Karpas-422 (cell line): ENCODE data around the gene ZNF644. TPM values are rescaled to one million over a fixed set of nuclear protein-coding genes. Genes with fewer than 3 reads are reported as not detected.
"Not testable (repeated sequence)": the region's sequence is repeated elsewhere in the genome, so short reads cannot be mapped to it uniquely, and the experiment has no call there.

Source experiments
- DNase-seq: peaks from one replicate; pipeline ENCODE4 v3.0.0-alpha.2; 2015
- H2AFZ ChIP-seq: fragments of 200-600 bp; sonication (generic); 2 replicates; pipeline ENCODE4 v1.6.1; 2014; ENCODE audit warnings: antibody characterized with exemption, low read length, mixed read lengths
- H3K27ac ChIP-seq: fragments of 200-600 bp; sonication (generic); 2 replicates; pipeline ENCODE4 v1.5.1; 2014; ENCODE audit warnings: mild to moderate bottlenecking, low read length, moderate library complexity
- H3K27me3 ChIP-seq: fragments of 200-600 bp; sonication (generic); 2 replicates; pipeline ENCODE4 v1.6.1; 2014; ENCODE audit warnings: low read length, mixed read lengths
- H3K36me3 ChIP-seq: fragments of 200-600 bp; sonication (generic); 2 replicates; pipeline ENCODE4 v1.6.1; 2014; ENCODE audit warnings: low read length, mixed read lengths; ENCODE audit not compliant: insufficient read depth
- H3K4me1 ChIP-seq: fragments of 200-600 bp; sonication (generic); 2 replicates; pipeline ENCODE4 v1.6.1; 2014; ENCODE audit warnings: mild to moderate bottlenecking, low read length, mixed read lengths
- H3K4me2 ChIP-seq: fragments of 200-600 bp; sonication (generic); 2 replicates; pipeline ENCODE4 v1.6.1; 2014; ENCODE audit warnings: low read length, low read depth, mild to moderate bottlenecking; ENCODE audit not compliant: poor library complexity, severe bottlenecking
- H3K4me3 ChIP-seq: fragments of 200-600 bp; sonication (generic); 2 replicates; pipeline ENCODE4 v1.5.1; 2014; ENCODE audit warnings: mild to moderate bottlenecking, antibody characterized with exemption, low read length, mixed read lengths
- H3K79me2 ChIP-seq: fragments of 200-600 bp; sonication (generic); 2 replicates; pipeline ENCODE4 v1.6.1; 2014; ENCODE audit warnings: mild to moderate bottlenecking, low read length, mixed read lengths
- H3K9ac ChIP-seq: fragments of 200-600 bp; sonication (generic); 2 replicates; pipeline ENCODE4 v1.6.0; 2014; ENCODE audit warnings: low read length
- H3K9me2 ChIP-seq: fragments of 200-600 bp; sonication (generic), shearing (Covaris generic); replicated peaks from 2 replicates; pipeline ENCODE4 v1.6.0; 2014; ENCODE audit warnings: mild to moderate bottlenecking, low read length, moderate library complexity; ENCODE audit not compliant: insufficient read depth
- H3K9me3 ChIP-seq: fragments of 300-700, 200-600 bp; sonication (generic); 2 replicates; pipeline ENCODE4 v1.6.1; 2014; ENCODE audit warnings: low read length, mixed read lengths
- H4K20me1 ChIP-seq: fragments of 200-600 bp; sonication (generic); 2 replicates; pipeline ENCODE4 v1.6.1; 2014; ENCODE audit warnings: mild to moderate bottlenecking, antibody characterized with exemption, low read length, low read depth; ENCODE audit not compliant: insufficient read depth
- total RNA-seq: library from RNA; depleted of rRNA; stranded (reverse); fragments of >200 nt; shearing (Covaris generic); gene quantifications from 2 replicates; pipeline ENCODE4 v1.2.3, GENCODE V29; 2014; ENCODE audit warnings: low replicate concordance

ZNF644 gene
- total RNA-seq, 1 experiment from 2014 or later: 93.5 TPM

DNA sequence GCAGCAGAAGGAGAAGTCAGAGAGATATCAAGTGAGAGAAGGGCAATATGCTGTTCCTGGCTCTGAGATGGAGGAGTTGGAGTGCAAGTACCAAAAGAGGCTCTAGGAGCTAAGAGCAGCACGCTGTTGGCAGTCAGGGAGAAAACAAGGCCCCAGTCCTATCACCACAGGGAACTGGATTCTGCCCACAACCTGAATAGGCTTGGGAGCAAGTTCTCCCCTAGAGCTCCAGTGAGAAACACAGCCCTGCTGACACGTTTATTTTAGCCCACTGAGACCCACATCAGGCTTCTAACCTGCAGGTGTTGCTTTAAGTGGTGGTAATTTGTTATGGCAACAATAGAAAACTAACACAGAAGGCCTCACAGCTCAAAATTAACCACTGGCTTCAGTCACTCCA is 31.8 kb upstream of the ZNF644 start:
- Histone ChIP-seq H3K36me3 (no peaks in the 10 kb centered on the region), H3K4me2 (no peak overlapping the region), H3K9ac (no peak overlapping the region), H3K9me3 (no peaks in the 10 kb centered on the region), H3K4me3 (no peak overlapping the region), H3K27ac (no peak overlapping the region), H3K9me2 (no peaks in the 10 kb centered on the region), H3K27me3 (no peaks in the 10 kb centered on the region), H3K79me2 (no peaks in the 10 kb centered on the region), H3K4me1 (peaks cover 12% of the 10 kb centered on the region), H4K20me1 (no peaks in the 10 kb centered on the region), H2AFZ (no peak overlapping the region)
- DNase-seq: no peak

DNA sequence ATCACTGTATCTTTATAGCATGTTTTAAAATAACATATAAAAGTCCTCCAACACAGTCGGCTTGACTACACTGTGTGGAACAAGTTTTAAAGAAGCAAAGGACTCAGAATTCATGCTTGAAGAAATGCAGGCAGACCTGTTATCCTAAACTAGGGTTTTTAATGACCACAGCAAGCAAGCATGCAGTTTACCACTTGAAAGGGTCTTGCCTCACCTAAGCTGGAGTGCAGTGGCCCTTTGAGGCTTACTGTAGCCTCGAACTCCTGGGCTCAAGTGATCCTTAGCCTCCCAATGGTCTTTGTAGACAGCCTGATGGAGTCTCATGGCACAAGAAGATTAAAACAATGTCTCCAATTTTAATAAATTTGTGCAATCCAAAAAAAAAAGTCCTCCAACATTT is 27.7 kb upstream of the ZNF644 start:
- not testable (repeated sequence) for H3K9ac ChIP-seq, H3K4me2 ChIP-seq, H3K9me3 ChIP-seq, H3K36me3 ChIP-seq, H3K27ac ChIP-seq, H2AFZ ChIP-seq, H3K4me1 ChIP-seq, DNase-seq, H4K20me1 ChIP-seq, H3K9me2 ChIP-seq, H3K27me3 ChIP-seq, H3K79me2 ChIP-seq, H3K4me3 ChIP-seq

DNA sequence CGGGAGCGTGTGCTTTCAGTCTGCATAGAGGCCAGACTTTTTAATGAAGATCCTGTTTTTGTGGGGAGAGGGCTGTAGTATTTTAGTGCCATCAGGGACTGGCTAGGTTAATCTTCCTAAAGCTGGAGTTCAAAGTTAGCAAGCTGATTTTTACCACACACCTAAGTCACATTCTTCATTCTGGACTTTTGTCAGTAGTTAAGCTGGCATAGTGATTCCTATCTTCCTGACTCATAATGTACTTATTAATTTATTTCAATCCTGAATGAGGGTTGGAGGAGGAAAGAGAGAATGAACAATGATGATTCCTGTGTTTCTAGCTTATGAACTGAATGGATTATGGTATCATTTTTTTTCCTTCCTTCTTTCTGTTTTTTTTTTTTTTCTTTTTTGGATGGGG is 24.9 kb upstream of the ZNF644 start:
- Histone ChIP-seq H3K4me2 (no peak overlapping the region), H3K27ac (no peak overlapping the region)

DNA sequence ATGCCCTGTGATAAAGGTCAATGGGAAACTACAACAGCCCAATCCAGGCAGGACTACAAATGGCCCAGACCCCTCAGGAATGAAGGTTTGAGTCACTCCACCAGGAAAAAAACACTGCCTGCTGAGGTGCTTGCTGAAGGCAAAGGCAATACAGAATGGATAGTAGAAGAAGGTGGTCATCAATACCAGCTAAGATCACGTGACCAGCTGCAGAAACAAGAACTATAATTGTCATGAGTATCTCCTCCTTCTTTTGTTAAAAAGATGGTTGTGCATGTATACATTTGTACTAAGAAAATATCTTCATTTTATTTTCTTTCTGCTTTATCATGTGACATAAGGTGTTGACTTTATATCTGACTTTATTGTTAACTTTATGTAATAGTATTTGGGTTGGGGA is 23.4 kb upstream of the ZNF644 start:
- Histone ChIP-seq H3K9me3 (no peaks in the 10 kb centered on the region), H3K79me2 (no peaks in the 10 kb centered on the region)

More for the DNA sequence above, 24.9 kb upstream of the ZNF644 start:
- Histone ChIP-seq H3K27me3 (no peaks in the 10 kb centered on the region), H3K9me2 (no peaks in the 10 kb centered on the region), H4K20me1 (no peaks in the 10 kb centered on the region), H3K9ac (no peak overlapping the region), H3K4me1 (no peaks in the 10 kb centered on the region), H2AFZ (no peak overlapping the region), H3K36me3 (no peaks in the 10 kb centered on the region), H3K9me3 (no peaks in the 10 kb centered on the region), H3K4me3 (no peak overlapping the region), H3K79me2 (no peaks in the 10 kb centered on the region)
- DNase-seq: no peak

DNA sequence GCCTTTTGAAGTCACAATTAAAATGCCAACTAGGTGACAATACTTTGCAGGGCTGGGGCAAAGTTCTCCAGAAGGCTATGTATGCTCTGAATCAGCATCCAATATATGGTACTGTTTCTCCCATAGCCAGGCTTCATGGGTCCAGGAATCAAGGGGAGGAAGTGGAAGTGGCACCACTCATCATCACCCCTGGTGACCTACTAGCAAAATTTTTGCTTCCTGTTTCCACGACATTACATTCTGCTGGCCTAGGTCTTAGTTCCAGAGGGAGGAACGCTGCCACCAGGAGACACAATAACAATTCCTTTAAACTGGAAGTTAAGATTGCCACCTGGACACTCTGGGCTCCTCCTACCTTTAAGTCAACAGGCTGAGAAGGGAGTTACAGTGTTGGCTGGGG is 22.9 kb upstream of the ZNF644 start:
- H3K27ac ChIP-seq, H2AFZ ChIP-seq, H3K9ac ChIP-seq, H3K79me2 ChIP-seq, H3K27me3 ChIP-seq, H3K36me3 ChIP-seq, DNase-seq, H3K9me2 ChIP-seq, H3K4me3 ChIP-seq, H4K20me1 ChIP-seq, H3K4me2 ChIP-seq, H3K9me3 ChIP-seq, H3K4me1 ChIP-seq: not testable (repeated sequence)

More for the DNA sequence above, 23.4 kb upstream of the ZNF644 start:
- no peaks in the 10 kb centered on the region for H3K36me3 ChIP-seq
- no peaks in the 10 kb centered on the region for H3K4me1 ChIP-seq
- H3K27ac ChIP-seq: no peak overlapping the region
- H3K9me2 ChIP-seq: no peaks in the 10 kb centered on the region
- H3K9ac ChIP-seq: no peak overlapping the region
- H3K4me3 ChIP-seq: no peak overlapping the region
- H2AFZ ChIP-seq: no peak overlapping the region
- H3K27me3 ChIP-seq: no peaks in the 10 kb centered on the region
- no peaks in the 10 kb centered on the region for H4K20me1 ChIP-seq
- DNase-seq: no peak
- H3K4me2 ChIP-seq: no peak overlapping the region

DNA sequence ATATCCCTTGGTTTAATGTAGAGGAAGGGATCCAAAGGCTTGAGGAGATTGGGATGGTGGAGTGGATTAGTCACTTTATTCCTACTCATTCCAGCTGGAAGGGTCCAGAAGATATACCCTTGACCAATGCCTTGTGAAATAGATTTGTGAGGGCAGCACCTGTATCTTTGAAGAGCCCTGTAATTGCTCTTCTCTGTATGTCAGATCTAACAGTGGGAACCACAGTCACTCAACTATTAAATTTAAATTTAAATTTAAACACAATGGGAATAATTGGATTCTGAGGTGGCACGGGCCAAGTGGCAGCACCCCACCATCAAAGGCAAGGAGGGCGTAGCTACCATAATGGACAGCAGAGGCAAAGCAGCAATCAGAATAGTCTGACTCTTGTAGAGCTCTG is 20.5 kb upstream of the ZNF644 start:
- H3K4me2 ChIP-seq, H3K27ac ChIP-seq, H3K9me3 ChIP-seq, H3K79me2 ChIP-seq, DNase-seq, H3K27me3 ChIP-seq, H4K20me1 ChIP-seq, H2AFZ ChIP-seq, H3K9ac ChIP-seq, H3K4me1 ChIP-seq, H3K4me3 ChIP-seq, H3K36me3 ChIP-seq, H3K9me2 ChIP-seq: not testable (repeated sequence)

DNA sequence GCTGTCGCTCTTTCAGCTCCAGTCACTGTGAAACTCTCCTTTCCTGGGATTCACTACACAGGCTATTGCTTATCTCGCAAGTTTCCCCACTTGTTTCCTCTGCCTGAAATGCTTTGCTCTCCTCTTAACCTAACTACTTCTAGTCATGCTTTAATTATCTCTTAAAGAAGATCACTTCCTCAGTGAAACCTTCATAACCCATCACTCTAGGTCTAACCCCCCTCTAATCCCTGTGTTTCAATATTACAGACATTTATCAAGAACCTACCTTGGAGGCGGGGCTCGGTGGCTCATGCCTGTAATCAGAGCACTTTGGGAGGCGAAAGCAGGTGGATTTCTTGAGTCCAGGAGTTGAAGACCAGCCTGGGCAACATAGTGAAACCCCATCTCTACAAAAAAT is 16.7 kb upstream of the ZNF644 start:
- Histone ChIP-seq H3K27me3 (no peaks in the 10 kb centered on the region), H3K4me3 (no peak overlapping the region)

DNA sequence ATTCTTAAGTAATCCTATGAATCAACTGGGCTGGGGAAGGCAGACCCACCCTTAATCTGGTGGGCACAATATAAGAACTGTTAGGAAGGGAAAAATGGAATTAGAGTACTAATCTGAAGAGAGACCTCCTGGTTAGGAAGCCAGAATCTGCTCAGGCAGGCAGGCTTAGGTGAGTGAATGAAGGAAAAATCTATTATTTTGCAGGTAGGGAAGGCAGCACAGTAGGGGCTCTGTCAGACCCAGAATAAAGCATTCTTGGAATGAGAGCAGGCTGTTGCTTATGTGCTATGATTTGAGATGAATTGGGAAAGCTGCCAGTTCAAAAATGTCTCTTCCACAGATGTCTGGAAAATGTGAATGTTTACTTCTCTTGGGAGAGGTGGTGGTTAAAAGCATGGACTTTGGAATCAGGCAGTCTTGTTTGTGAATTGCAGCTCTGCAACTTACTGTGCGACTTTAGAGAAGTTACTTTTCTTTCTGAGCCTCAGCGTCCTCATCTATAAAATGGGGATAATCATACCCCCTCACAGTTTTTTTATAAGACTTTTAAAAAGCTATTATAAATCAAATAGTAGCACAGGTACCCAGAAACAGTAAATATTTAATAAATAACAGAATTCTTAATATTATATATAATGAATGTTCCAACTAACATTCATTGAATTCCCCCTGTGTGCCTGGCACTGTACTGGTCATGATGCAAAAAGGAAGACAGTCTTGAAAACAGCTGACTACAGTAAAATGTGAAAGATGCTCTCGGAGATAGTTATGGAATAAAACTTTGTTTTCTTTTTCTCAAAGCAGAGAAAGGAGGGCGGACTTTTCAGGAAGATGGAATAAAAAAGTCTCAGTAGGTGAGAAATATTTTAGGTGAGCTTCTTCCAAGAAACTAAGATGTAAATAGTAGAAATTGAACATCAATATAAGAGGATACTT is 15.3 kb upstream of the ZNF644 start:
- H3K36me3 ChIP-seq: no peaks in the 10 kb centered on the region
- no peak overlapping the region for H3K27ac ChIP-seq
- H3K9ac ChIP-seq: no peak overlapping the region
- H3K4me2 ChIP-seq: no peak overlapping the region
- no peaks in the 10 kb centered on the region for H3K9me3 ChIP-seq
- no peaks in the 10 kb centered on the region for H4K20me1 ChIP-seq
- H3K4me1 ChIP-seq: no peaks in the 10 kb centered on the region
- no peaks in the 10 kb centered on the region for H3K27me3 ChIP-seq
- no peak overlapping the region for H2AFZ ChIP-seq
- no peaks in the 10 kb centered on the region for H3K79me2 ChIP-seq
- no peak for DNase-seq
- no peak overlapping the region for H3K4me3 ChIP-seq
- no peaks in the 10 kb centered on the region for H3K9me2 ChIP-seq

More for the DNA sequence above, 16.7 kb upstream of the ZNF644 start:
- Histone ChIP-seq H3K36me3 (no peaks in the 10 kb centered on the region), H4K20me1 (no peaks in the 10 kb centered on the region), H3K9me3 (no peaks in the 10 kb centered on the region), H3K9ac (no peak overlapping the region), H3K79me2 (no peaks in the 10 kb centered on the region), H3K27ac (no peak overlapping the region), H2AFZ (no peak overlapping the region), H3K4me2 (no peak overlapping the region), H3K4me1 (no peaks in the 10 kb centered on the region), H3K9me2 (no peaks in the 10 kb centered on the region)
- no peak for DNase-seq
